A549 (cell line): ENCODE results near the gene SRRD. TPM values are rescaled to one million over a fixed set of nuclear protein-coding genes. Genes with fewer than 3 reads are reported as not detected.
A peak's percentile ranks its signal among the peaks of the same experiment; 100 is the strongest.
"Not testable (repeated sequence)": the region's sequence is repeated elsewhere in the genome, so short reads cannot be mapped to it uniquely, and the experiment has no call there.

ENCODE experiments used
- ATAC-seq, 2 experiments: fragments of 200-7000 bp in 1 of 2; fragments of >200 bp in 1 of 2; cut with Nextera tagmentation in 1 of 2; cut with Tn5 transposase in 1 of 2; 3 replicates each; pipeline versions ENCODE4 v1.8.0 to v1.9.1; 2018 to 2020; ENCODE audit warnings: mild to moderate bottlenecking in 1 of 2, moderate library complexity in 1 of 2
- CTCF ChIA-PET: fragments of 300-600 bp; sonication (Branson Sonifier 250); formaldehyde crosslinking; extraction: SDS; loops from one replicate; lab custom pipeline; 2021; ENCODE audit warnings: antibody characterized with exemption, inconsistent platforms; lab: Yijun Ruan, JAX
- POLR2A ChIA-PET: fragments of 350-600 bp; formaldehyde crosslinking; extraction: SDS; loops from one replicate; lab custom pipeline; 2021; ENCODE audit warnings: antibody characterized with exemption, inconsistent platforms; lab: Yijun Ruan, JAX
- DNase-seq, 2 experiments: peaks; one replicate each; pipeline versions ENCODE4 v3.0.0 to v3.0.0-alpha.2; 2011 to 2016; ENCODE audit warnings: low read depth in 1 of 2, low spot score in 1 of 2
- FAIRE-seq: peaks from 2 replicates; lab custom pipeline; 2011; peaks lifted over from hg19 to GRCh38; lab: Jason Lieb, UNC
- H3K27ac ChIP-seq, 2 experiments: fragments of >200 bp; sonication (Bioruptor Twin); formaldehyde crosslinking; 3 replicates each; pipeline ENCODE4 v1.5.1; 2016 to 2017
- H3K4me1 ChIP-seq: fragments of >200 bp; sonication (Bioruptor Twin); formaldehyde crosslinking; 3 replicates; pipeline ENCODE4 v1.6.1; 2016
- H3K4me2 ChIP-seq: fragments of >200 bp; sonication (Bioruptor Twin); formaldehyde crosslinking; 3 replicates; pipeline ENCODE4 v1.6.1; 2016
- H3K4me3 ChIP-seq: fragments of >200 bp; sonication (Bioruptor Twin); formaldehyde crosslinking; 3 replicates; pipeline ENCODE4 v1.5.1; 2016
- H3K9me3 ChIP-seq: fragments of >200 bp; sonication (Bioruptor Twin); formaldehyde crosslinking; 3 replicates; pipeline ENCODE4 v1.6.1; 2016
- CEBPB ChIP-seq, 2 experiments: fragments of >200 bp in 1 of 2; sonication (Bioruptor Twin) in 1 of 2; formaldehyde crosslinking in 1 of 2; IDR thresholded peaks; 2 replicates each; pipeline ENCODE4 v1.6.1; 2012 to 2016
- ELK1 ChIP-seq: fragments of 150-350 bp; IDR thresholded peaks from 2 replicates; pipeline ENCODE4 v1.6.1; 2014; ENCODE audit warnings: low read depth, mild to moderate bottlenecking, low read length
- EP300 ChIP-seq, 2 experiments: fragments of >200 bp; sonication (Bioruptor Twin); formaldehyde crosslinking; IDR thresholded peaks; 2 replicates in 1 of 2; 3 replicates in 1 of 2; pipeline ENCODE4 v1.6.1; 2016 to 2017
- FOSL2 ChIP-seq, 2 experiments: fragments of 450-650 bp in 1 of 2; fragments of >200 bp in 1 of 2; sonication (Bioruptor Twin) in 1 of 2; formaldehyde crosslinking; IDR thresholded peaks; 2 replicates each; pipeline versions ENCODE4 v1.5.0 to v1.6.1; 2016 to 2020; ENCODE audit warnings: mild to moderate bottlenecking in 1 of 2, moderate library complexity in 1 of 2
- HDAC2 ChIP-seq: fragments of 200-600 bp; sonication (generic); IDR thresholded peaks from 2 replicates; pipeline ENCODE4 v1.6.1; 2016
- HES2 ChIP-seq: fragments of >200 bp; sonication (Bioruptor Twin); formaldehyde crosslinking; IDR thresholded peaks from 2 replicates; pipeline ENCODE4 v1.6.1; 2016
- HMGXB4 ChIP-seq: fragments of 250-450 bp; sonication (Bioruptor Pico); IDR thresholded peaks from 2 replicates; pipeline ENCODE4 v1.5.0; 2021; ENCODE audit warnings: mild to moderate bottlenecking, moderate library complexity, borderline replicate concordance
- HOXB5 ChIP-seq: fragments of 250-450 bp; sonication (Bioruptor Pico); IDR thresholded peaks from 2 replicates; pipeline ENCODE4 v1.5.0; 2020; ENCODE audit warnings: mild to moderate bottlenecking, moderate library complexity
- JUNB ChIP-seq: fragments of >200 bp; sonication (Bioruptor Twin); formaldehyde crosslinking; IDR thresholded peaks from 2 replicates; pipeline ENCODE4 v1.6.1; 2016
- MAFK ChIP-seq: fragments of 450-650 bp; IDR thresholded peaks from 2 replicates; pipeline ENCODE4 v1.6.1; 2014; ENCODE audit not compliant: partially characterized antibody
- MAX ChIP-seq: IDR thresholded peaks from 2 replicates; pipeline ENCODE4 v1.6.1; 2012
- MAZ ChIP-seq: fragments of 150-350 bp; IDR thresholded peaks from 2 replicates; pipeline ENCODE4 v1.6.1; 2014; ENCODE audit warnings: antibody characterized with exemption, low read depth, low read length, borderline replicate concordance
- MYC ChIP-seq: IDR thresholded peaks from 2 replicates; pipeline ENCODE4 v1.6.1; 2012; ENCODE audit warnings: mild to moderate bottlenecking, inconsistent platforms, low read length, improper control_type of control experiment, borderline replicate concordance
- NR3C1 ChIP-seq: fragments of >200 bp; sonication (Bioruptor Twin); formaldehyde crosslinking; IDR thresholded peaks from 3 replicates; pipeline ENCODE4 v1.6.1; 2017
- POLR2A ChIP-seq: IDR thresholded peaks from 2 replicates; pipeline ENCODE4 v1.6.1; 2012; ENCODE audit warnings: mild to moderate bottlenecking, low read length
- POLR2AphosphoS2 ChIP-seq: conservative IDR thresholded peaks from 2 replicates; pipeline ENCODE4 v1.6.1; 2012; ENCODE audit warnings: low read length, improper control_type of control experiment, inconsistent platforms
- RARB ChIP-seq: fragments of 250-450 bp; sonication (Bioruptor Pico); IDR thresholded peaks from 2 replicates; pipeline ENCODE4 v1.8.0; 2021; ENCODE audit warnings: mild to moderate bottlenecking, moderate library complexity
- REST ChIP-seq: fragments of 200-600 bp; sonication (generic); IDR thresholded peaks from 2 replicates; pipeline ENCODE4 v1.6.1; 2016; ENCODE audit warnings: antibody characterized with exemption, mild to moderate bottlenecking, moderate library complexity
- RFX5 ChIP-seq: fragments of 450-650 bp; IDR thresholded peaks from 2 replicates; pipeline ENCODE4 v1.7.1; 2014; ENCODE audit warnings: antibody characterized with exemption, mild to moderate bottlenecking, moderate library complexity
- RNF2 ChIP-seq: fragments of 200-600 bp; sonication (generic); IDR thresholded peaks from 2 replicates; pipeline ENCODE4 v1.6.1; 2016; ENCODE audit warnings: low read depth, mild to moderate bottlenecking, antibody characterized with exemption, moderate library complexity, borderline replicate concordance
- TP53 ChIP-seq: fragments of 250-450 bp; sonication (Bioruptor Pico); IDR thresholded peaks from 2 replicates; pipeline ENCODE4 v1.5.0; 2021; ENCODE audit warnings: mild to moderate bottlenecking, moderate library complexity
- ZNF302 ChIP-seq: fragments of 250-450 bp; sonication (Bioruptor Pico); IDR thresholded peaks from 2 replicates; pipeline ENCODE4 v1.9.0; 2021; ENCODE audit warnings: inconsistent platforms, mild to moderate bottlenecking, moderate library complexity
- WGBS: methylation state at CpG from one replicate; pipeline ENCODE4 v1.1.6; 2017; ENCODE audit errors: missing lambda C conversion rate; 5-methylcytosine and 5-hydroxymethylcytosine counted together
- polyA plus RNA-seq, 4 experiments: library from polyadenylated mRNA; depleted of rRNA in 3 of 4; stranded (reverse); fragments of >200 nt; fragmentation: RNase III in 1 of 4; extraction: RNeasy Plus Mini Kit Qiagen cat#74134 plus additional on column Dnase treatment in 1 of 4; gene quantifications; 2 replicates in 3 of 4; 3 replicates in 1 of 4; pipeline ENCODE4 v1.2.3, GENCODE V29; 2011 to 2017

The SRRD gene
- polyA plus RNA-seq, 2 of the 4 experiments (the other 2 are of a cell fraction): 14.1 to 36.4 TPM

- no peak for TF ChIP-seq FOSL2 (IDR thresholded peaks at IDR 0.05)
- TF ChIP-seq FOSL2 (CRISPR knock-in tag; IDR thresholded peaks at IDR 0.05): no peak
- no peak for TF ChIP-seq RFX5
- no peak for TF ChIP-seq MAFK
- no peak for TF ChIP-seq EP300 (IDR thresholded peaks at IDR 0.05)
- TF ChIP-seq POLR2A: no peak
- TF ChIP-seq RNF2: no peak
- TF ChIP-seq, all 56 proteins: peak for 0
These were observed 44.1 kb downstream of the SRRD start (continued) for GRCh38 chr22:26527574-26528465.

- DNase-seq, POLR2A ChIA-PET, FAIRE-seq, H3K4me3 ChIP-seq, H3K4me2 ChIP-seq, CTCF ChIA-PET, ATAC-seq, H3K9me3 ChIP-seq: not testable (repeated sequence)
- H3K27ac ChIP-seq: peak overlapping the region in 1 of 2 experiments; percentile 57; a peak in 2 of 6 replicates
- WGBS: 87% methylated on average over 9 of the region's 9 CpGs
- H3K4me1 ChIP-seq: peaks cover 14% of the 10 kb centered on the region
These were observed 44.8 kb downstream of the SRRD start for GRCh38 chr22:26528518-26528917.

GRCh38 chr22:26529345-26529744 lies 45.7 kb downstream of the SRRD start:
- 67% methylated on average over 2 of the region's 2 CpGs for WGBS
- CTCF ChIA-PET: interaction anchor here (0.6 kb wide), 1 partner anchor 100 kb away, joined by 3 read pairs; no protein-coding TSS in a partner anchor
- POLR2A ChIA-PET: interaction anchor here (1.1 kb wide), 1 partner anchor 17 kb away, joined by 3 read pairs; the partner anchor contains the start of gene TFIP11

GRCh38 chr22:26534171-26534855 lies 50.6 kb downstream of the SRRD start:
- DNase-seq: no peak
- H3K4me3 ChIP-seq: no peak overlapping the region
- H3K4me2 ChIP-seq: no peak overlapping the region
- WGBS: 91% methylated on average over 7 of the region's 7 CpGs
- ATAC-seq: no peak
- H3K9me3 ChIP-seq: no peaks in the 10 kb centered on the region
- CTCF ChIA-PET: interaction anchor here (1.1 kb wide), 1 partner anchor 24 kb away, joined by 3 read pairs; no protein-coding TSS in a partner anchor
- H3K27ac ChIP-seq: no peak overlapping the region
- POLR2A ChIA-PET: no interaction called here
- peaks cover 9% of the 10 kb centered on the region for H3K4me1 ChIP-seq
- FAIRE-seq: no peak
- TF ChIP-seq MAX (no peak), TP53 (CRISPR knock-in tag) (no peak), MAZ (no peak), ZNF302 (no peak), REST (no peak), RARB (no peak), MYC (no peak), HDAC2 (no peak), HMGXB4 (no peak), POLR2AphosphoS2 (no peak), JUNB (no peak)

More at GRCh38 chr22:26529345-26529744, 45.7 kb downstream of the SRRD start:
- DNase-seq (peak in 1 of 2 experiments; percentile 22), FAIRE-seq (no peak)
- H3K27ac ChIP-seq: peak overlapping the region; percentile 47 to 62; a peak in 5 of 6 replicates
- TF ChIP-seq HES2 (0 out of 2 replicates have a peak, but pooled peaks have one; percentile 34), ELK1 (no peak), NR3C1 (no peak), HOXB5 (CRISPR knock-in tag) (no peak), CEBPB (IDR thresholded peaks at IDR 0.05) (peak; percentile 67 to 82)
- TF ChIP-seq, all 56 proteins: peak for 2
- peak overlapping the region; percentile 47; the same call in 2 of the 3 replicates for H3K4me2 ChIP-seq
- peaks cover 14% of the 10 kb centered on the region for H3K4me1 ChIP-seq
- ATAC-seq: peak in 1 of 2 experiments; percentile 34; a peak in 1 of 6 replicates
- H3K9me3 ChIP-seq: no peaks in the 10 kb centered on the region
- H3K4me3 ChIP-seq: no peak overlapping the region
